KG1 (cell line): ENCODE results near the gene C1orf174.
A peak's percentile ranks its signal among the peaks of the same experiment; 100 is the strongest.

Source experiments
- DNase-seq: peaks from one replicate; lab custom pipeline; 2025; lab: John Stamatoyannopoulos, UW

C1orf174 gene

DNA sequence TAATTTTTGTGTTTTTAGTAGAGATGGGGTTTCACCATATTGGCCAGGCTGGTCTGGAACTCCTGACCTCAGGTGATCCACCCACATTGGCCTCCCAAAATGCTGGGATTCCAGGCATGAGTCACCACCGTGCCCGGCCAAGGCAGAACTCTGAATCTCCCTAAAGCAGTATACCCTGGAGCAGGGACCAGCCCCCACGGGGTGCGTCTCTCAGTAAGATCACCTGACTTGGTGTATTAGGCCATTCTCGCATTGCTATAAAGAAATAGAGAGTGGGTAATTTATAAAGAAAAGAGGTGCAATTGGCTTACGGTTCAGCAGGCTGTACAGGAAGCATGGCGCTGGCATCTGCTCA is 28.6 kb downstream of the C1orf174 start:
- DNase-seq = no peak

DNA sequence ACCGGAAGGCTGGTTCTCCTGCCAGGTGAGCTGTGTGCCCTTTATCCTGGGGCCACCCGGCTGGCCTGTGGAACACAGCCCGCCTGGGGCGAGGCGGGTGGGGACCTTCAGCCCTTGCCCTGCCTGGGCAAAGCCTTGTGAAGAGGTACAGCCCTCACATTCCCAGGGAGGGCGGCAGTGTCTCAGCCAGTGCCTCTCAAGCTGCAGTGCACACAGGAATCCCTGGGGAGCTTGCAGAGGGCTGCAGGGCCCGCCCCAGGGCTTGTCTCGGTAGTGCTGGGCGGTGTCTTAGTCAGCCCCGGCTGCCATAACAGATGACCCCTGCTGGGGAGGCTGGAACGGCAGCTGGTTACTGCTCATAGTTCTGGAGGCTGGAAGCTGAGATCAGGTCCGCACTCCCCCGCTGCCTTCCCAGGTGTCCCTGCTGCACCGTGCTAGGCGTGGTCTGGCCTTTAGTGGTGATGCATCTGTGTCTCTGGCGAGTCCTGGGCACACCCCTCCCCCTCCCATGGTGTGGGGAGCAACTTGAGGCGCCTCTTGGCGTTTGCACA is 30.2 kb downstream of the C1orf174 start:
- no peak for DNase-seq

- no peak for DNase-seq
Measured at GRCh38 chr1:3868464-3869006, 31.5 kb downstream of the C1orf174 start.

- DNase-seq = no peak
Measured at GRCh38 chr1:3865606-3866160, 34.4 kb downstream of the C1orf174 start.

GRCh38 chr1:3864884-3865283 is 35.2 kb downstream of the C1orf174 start:
- no peak for DNase-seq

DNA sequence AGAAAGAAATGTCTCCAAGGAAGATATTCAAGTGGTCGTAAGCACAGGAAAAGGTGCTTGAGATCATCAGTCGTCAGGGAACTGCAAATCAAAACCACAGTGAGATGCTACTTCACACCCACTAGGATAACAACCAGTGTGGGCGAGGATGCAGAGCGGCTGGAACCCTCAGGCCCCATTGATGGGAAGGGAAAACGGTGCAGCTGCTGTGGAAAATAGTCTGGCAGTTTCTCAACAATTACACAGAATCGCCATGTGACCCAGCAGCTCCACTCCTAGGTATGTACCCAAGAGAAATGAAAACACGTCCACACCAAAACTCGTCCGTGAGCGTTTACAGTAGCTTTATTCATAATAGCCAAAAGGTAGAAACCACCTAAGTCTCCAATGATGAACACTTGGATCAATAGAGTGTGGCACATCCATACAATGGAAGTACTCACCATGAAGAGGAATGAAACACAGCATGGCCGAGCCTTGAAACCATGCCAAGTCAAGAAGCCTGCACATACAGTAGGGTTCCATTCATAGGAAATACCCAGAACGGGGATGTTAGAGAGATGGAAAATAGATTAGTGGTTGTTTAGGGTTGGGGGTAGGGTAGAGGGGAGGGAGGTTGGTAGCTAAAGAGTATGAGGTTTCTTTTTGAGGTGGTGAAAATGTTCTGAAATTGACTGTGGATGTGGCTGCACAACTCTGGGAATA is 36.7 kb downstream of the C1orf174 start:
- no peak for DNase-seq

DNA sequence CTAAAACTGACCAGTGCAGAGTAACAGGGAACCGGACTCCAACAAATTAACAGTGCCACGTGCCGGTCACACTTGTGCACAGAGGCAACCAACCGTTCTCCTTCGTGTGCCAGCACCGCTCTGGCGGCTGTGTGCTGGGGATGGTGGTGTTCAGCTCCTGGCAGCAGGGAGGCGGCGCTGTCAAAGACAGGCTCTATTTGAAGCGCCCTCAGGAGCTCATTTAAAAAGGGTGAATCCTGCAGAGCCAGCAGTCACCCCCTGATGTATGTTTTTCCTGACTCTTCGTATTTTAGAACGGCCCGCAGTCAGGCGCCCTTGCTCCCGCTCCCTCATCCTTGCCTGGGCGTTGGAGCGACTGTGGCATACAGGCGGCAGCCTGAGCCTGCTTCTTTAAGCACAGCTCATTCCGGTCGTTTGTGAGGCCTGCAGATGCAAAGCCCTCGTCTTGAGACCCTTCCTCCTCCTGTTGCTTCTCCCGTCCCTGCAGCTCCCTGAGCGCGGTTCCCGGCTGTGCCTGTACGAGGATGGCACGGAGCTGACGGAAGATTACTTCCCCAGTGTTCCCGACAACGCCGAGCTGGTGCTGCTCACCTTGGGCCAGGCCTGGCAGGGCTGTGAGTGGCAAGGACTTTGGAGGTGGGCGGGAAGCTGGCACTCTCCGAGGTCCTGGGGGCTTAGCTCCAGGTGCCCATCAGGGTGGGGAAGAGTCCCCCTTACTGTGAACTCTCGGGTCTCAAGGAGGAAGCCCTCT is 41.7 kb downstream of the C1orf174 start:
- DNase-seq = no peak

DNA sequence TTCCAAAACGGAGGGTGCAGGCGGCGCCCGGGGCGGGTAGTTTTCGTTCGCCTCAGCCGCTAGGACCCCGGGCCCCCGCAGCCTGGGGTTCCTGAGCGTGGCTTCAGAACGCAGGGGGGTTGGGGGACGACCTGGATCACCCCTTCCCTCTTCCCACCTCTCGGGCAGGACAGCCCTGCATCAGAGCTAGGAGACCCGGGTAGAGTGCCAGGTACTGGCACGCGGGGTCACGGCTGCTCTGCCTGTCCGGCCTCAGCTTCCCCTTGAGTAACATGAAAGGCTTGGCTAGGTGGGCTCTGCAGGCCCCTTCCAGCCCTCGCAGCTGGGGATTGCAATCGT is 42.3 kb downstream of the C1orf174 start:
- no peak for DNase-seq

DNA sequence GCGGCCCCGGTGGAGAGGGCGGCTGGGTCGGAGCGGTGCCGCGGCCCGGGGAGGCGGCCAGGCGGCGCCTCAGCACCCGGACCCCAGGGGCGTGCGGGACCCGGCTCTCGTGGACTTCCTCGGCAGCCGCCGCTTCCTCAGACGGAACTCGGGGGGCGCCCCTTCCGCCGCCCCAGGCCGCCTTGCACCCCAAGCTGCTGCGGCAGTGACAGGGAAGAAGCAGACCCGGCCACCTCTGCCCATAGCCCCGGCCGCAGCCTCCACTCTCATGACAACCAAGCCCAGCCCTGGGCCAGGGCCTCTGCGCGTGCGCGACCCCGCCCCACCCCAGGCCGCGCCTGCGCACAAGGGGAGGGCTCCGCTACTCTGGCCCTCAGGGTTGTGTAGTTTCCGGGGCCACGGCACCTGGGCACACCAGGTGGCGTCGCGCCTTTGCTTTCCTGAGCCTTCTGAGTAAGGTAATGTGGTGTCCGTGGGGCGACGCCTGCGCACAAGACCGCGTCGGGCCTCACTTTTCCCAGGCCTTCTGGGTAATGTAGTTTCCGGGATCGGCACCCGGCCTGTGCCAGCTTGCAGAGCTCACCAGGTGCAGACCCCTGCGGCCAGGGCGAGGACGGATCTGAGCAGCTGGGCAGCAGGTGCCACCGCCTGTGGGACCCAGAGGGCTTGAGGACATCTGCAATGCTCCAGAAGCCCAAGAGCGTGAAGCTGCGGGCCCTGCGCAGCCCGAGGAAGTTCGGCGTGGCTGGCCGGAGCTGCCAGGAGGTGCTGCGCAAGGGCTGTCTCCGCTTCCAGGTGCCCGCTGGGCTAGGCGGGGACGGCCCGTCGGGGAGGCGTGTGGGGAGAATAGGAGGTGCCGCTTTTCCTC is 42.9 kb downstream of the C1orf174 start, which contains the start of the genes CEP104 and DFFB:
TSS of gene CEP104 (minus strand) at position 289 of the 868 bp plus-strand sequence. CDS start 4,804 bp downstream, outside the sequence.
TSS of gene DFFB (plus strand) at position 554 of the 868 bp plus-strand sequence. CDS start at position 682, 128 bp downstream.
- DNase-seq = peak; percentile 92

DNA sequence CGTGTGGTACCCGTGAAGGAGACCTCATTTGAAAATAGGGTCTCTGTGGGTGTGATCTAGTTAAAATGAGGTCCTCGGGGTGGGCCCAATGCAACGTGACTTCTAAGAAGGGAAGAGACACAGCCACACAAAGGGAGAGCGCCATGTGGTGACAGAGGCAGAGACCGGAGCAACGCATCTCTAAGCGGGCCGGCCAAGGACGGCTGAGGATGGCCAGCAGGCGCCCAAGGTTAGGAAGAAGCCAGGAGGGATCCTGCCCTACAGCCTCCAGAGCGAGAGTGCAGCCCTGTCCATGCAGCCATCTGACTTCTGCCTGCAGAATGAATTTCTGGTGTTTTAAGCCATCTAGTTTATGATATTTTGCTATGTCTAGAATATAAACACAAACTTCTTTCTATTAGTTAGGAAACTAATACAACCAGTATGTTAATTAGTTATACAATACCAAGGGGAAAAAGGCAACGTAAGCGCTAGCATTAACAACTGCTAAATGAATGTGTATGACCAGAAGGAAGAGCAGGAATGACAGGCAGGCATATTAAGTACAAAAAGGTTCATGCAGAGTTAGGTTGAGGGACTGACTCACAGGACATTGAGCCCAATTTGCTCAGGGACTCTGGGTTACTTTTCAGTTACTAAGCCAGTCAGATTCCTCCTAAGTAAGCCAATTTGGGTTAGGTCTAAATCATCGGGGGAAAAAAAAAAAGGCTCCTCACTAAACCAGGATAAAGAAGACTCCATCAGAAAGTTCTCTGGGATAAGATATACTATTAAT is 47.2 kb downstream of the C1orf174 start:
- no peak for DNase-seq

- no peak for DNase-seq
Measured at GRCh38 chr1:3852091-3852490, 48.0 kb downstream of the C1orf174 start.

- no peak for DNase-seq
Measured at GRCh38 chr1:3851292-3851691, 48.8 kb downstream of the C1orf174 start.

DNA sequence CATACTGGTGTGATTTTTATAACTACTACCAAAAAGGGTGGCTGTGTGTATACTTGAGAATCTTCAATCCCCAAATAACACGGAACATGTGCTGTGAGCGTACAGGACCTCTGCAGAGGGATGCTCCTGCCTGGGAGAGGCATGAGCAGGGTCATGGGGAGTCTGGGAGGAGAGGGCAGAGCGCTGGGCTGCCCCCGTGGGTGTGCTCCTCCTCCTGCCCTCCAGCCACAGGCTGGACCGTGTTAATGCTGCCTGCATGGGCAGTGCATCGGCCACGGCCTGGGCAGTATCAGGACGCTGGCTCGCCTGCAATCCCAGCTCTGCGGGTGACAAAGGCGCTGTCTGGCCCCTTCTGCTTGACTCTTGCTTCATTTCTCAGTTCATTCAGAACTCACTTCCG is 49.2 kb downstream of the C1orf174 start:
- no peak for DNase-seq

DNA sequence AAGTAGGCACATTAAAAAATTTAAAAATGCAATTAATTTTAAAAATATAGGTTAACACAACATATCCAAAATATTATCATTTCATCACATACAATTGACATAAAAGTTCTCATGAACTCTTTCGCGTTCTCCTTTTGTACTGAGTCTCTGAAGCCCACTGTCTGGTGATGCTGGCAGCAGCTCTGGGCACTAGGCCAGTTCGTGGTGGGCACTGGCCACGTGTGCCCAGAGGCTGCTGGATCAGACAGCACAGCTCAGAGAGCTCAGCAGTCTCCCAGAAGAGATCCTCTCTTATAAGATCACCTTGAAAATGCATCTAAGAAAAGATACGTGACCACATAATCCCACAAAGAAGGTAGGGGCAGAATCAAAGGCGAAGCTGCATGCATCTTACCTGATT is 53.0 kb downstream of the C1orf174 start:
- no peak for DNase-seq

DNA sequence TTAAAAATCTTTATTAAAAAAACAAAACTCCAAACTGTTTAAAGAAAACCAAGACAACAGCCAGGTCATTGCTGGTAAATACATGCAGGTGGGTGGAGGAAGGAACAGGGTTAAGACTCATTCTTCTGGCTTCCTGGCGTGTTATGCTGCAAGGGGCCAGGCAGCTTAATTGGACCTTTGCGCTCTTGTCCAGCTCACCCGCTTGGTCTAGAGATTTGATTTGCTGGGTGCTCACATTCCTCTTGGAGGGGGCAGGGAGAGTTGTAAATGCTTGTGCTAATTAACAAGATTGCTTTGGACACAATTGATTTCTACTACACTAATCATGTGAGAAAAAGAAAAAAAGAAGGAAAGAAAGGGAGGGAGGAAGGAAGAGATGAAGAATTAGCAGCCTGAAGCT is 53.5 kb downstream of the C1orf174 start:
- no peak for DNase-seq

GRCh38 chr1:3842912-3843311 is 57.2 kb downstream of the C1orf174 start:
- DNase-seq = no peak

DNA sequence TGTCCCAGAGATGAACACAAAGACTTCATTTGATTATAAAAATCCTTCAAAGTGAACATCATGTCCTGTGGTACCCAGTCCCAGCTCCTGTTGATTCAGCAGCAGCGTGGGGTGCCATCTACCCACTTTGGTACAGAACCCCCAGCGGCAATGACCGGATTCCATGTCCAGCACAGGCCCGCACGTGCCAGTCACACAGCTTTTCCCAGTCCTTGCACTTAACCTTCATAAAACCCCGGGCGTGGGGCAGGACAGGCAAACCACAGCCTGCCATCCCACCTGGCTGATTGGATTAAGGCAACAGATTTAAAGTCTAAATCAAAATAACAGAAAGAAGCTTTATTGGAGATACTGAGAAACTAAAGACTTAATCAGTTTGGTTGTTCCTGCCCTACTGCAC is 58.6 kb downstream of the C1orf174 start:
- DNase-seq = no peak
